Stimulated activated CD4-positive, alpha-beta T cell treated with anti-CD3 and anti-CD28 coated beads, Interleukin-4, amount 100 ng/mL, for 1 hour (primary cell): ENCODE results near the gene IMP3.

ENCODE experiments used
- DNase-seq: peaks from one replicate; pipeline ENCODE4 v3.0.0-alpha.2; 2020

Gene IMP3

DNA sequence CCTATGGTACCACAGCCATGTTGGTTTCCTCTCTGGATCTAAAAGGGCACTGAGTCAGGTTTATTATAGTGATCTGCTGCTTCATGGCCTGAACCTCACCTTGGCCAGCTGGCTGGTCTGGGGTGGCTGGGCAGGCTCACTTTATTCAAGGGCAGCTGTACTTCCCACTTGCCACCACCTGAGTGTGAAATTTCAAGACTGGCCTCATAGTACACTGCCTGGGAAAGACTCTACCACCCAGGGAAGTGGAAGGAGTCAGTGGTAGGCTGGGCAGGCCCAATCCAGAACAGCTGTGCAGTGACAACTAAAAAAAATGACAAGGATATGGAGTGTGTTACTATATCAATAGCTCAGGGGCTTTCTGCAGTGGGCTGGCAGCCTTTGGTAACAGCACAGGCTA is 23.3 kb downstream of the IMP3 start:
- no peak for DNase-seq

DNA sequence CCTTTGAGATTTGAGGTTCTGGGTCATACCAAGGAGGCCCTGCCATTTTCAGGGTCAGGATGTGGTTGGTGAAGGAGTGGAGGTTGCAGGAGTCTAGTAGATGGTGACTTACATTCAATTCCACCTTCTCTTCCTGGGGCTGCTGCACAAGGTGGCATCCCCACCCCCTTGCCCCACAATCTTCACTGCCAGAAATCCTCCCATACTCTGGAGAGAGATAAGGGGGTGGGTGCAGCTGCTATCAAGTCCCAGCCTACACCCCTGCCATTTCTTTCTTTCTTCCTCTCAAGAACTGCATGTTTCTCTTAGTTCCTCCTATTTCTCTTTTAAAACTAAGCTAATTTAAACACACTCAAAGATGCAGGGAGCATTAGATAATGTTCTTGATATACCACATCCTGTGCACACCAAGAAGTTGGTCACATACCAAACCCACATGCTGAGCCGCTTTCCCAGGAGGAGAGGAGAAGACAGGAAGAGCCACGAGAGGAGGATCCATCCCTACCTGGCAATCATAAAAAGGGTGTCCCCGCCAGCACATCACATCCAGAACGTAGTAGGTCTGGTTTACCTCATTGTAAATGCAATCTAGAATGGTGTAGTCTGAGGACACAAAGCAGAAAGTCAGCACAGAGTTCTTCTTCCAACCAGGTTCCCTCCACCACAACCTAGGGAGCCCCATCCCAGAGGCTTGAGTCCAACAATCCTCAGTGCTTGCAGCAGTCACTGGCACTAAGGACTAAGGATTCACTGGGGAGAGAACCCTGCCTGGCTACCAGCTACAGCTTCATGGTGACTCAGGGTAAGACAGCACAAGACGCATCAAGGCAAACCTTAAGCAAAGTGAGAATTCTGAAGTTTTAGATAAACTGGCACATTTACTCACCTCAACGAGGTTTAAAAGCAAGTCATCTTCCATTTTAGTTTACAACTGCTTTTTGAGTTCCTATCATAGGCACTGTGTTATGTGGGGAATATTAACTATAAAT is 33.0 kb downstream of the IMP3 start:
- no peak for DNase-seq

DNA sequence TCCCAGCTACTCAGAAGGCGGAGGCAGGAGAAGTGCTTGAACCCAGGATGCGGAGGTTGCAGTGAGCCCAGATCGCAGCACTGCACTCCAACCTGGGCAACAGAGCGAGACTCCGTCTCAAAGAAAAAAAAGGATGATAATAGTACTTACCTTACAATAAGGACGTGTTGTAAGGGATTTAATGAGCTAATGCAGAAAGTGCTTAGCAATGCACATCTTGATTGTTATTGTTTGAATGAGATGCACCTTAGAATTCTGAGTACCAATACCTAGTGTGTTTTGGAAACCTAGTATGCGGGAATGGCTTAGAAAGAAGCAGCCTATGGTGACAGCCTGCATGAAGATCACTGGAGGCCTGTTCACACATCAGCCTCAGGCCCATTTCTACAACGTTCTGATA is 34.0 kb downstream of the IMP3 start:
- no peak for DNase-seq

DNA sequence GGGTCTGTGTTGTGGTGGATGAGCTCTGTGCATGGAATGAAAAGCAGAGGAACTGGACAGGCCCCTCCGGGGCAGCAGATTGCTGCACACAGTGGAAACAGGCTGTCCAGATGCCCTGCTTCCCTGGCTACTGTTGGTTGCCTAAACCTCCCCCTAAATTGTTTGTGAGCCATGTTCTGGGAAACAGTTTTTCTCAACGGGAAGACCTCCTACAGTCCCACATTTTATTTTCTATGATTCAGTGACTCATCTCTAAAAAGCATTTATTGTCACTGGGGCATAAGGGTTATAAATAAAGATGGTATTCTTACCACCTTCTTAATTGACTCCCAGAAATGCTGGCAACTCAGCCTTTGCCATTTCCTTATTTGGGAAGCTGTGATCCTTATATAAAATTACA is 40.6 kb downstream of the IMP3 start:
- DNase-seq = no peak

DNA sequence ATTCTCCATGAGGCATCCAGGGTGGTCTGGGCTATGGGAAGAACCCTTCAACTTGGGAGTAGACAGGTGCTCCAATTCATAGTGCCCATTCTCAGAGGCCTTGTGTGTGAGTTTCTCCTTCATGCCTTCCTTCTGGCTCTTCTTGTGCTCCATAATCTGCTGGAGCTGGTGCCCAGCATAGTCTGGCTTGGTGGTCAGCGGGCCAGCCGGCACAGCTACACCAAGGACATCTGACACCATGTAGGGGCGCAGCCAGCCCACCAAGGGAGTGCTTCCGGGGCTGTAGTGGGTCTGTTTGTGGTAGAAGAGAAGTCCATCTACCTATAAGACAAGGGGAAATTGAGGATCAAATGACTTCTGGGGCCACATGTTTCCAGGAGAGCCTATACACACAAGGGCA is 41.7 kb downstream of the IMP3 start:
- no peak for DNase-seq

DNA sequence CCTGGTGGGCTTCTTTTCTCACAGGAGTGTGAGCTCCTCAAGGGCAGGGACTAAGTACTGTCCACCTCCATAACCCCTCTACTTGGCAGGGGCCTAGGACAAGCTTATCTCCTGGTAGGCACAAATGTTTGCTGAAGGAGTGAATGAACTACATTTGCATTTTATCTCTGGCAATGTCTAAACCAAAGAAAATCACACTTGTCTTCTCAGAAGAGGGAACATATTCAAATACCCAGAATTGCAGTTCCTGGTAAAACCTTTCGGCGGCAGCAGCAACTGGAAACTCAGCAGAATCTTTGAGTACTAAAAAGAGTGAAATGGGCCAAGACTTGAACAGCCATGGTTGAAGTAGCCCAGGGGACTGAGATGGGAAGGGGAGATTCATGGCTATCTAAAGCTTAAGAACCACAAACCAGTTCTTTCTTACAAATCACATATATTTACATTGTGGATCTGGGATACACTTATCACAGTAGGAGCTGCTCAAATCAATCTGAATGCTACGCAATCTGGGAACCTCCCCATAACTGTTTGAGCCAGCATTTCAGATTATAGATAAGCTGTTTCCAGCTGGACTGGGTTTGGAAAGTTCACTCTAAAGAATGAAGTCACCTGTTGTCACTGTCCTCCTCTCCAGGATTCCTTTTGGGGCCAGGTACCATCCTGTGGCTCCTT is 42.2 kb downstream of the IMP3 start:
- no peak for DNase-seq

DNA sequence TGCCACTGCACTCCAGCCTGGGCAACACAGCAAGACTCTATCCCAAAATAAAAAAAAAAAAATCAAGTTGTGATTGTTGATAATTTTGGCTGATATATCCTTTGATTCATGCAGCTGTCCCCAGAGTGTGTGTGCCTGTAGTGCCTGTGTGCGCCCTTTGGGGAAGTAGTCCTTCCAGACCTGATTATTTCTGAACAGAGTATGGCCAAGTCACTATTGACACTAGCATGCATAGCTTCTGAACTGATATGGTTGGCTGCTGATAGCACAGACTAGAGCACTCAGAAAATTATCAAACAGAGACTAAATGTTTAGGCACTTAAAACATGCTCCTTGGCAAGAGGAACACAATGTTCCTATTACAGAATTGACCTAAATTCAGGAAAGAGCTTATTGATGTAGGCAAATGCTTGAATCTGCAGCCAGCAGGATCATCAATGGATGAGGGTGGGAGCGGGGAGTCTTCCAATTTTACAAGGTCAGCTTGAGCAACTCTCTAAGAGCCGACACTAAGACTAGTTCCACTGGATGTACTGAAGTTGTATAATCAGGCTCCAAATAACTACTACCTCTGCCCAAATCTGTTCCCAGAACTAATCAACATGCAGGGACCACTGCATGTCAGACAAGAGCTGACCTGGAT is 43.2 kb downstream of the IMP3 start:
- DNase-seq = no peak

DNA sequence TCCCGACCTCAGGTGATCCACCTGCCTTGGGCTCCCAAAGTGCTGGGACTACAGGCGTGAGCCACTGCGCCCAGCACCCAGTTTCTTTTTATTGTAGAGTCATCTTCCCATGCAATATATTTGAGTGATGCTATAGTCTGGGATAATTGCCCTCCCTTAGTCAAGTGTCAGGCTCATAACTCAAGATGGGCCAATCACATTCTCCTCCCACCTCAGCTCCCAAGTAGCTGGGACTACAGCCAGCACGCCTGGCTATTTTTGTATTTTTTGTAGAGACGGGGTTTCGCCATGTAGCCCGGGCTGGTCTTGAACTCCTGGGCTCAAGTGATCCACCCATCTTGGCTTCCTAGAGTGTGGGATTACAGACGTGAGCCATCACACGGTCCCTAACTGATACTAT is 45.7 kb downstream of the IMP3 start:
- DNase-seq = no peak

DNA sequence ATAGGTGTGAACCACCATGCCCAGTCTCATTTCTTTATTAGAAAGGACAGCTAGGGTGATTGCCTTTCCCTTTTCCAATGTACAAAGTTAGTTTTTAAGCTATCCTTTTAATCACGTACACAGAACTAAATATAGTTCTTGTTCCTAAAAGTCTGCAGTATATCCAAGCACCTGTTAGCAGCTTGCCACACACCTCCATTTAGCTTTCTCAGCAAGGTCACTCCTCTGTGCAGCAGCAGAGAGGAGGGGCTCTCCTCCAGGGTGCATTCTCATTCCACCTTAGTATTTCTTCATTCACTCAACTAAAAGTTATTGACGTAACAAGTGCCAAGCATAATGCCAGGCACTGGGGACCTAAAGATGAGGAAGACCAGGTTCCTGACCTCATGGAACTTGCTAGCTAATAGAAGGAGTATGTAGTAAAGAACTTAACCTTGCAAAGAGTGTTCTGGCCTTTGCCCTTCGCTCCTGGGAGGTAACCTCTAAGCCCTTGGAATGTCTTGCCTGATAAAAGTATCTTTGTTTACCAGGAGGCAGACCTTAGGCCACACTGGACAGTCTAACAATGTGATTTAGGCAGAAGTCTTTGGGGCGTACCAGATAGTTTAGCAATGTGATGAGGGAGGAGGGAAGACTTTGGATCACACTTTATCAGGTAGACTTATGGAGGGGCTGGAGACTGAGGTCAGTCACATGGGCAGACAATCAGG is 48.2 kb downstream of the IMP3 start:
- no peak for DNase-seq

DNA sequence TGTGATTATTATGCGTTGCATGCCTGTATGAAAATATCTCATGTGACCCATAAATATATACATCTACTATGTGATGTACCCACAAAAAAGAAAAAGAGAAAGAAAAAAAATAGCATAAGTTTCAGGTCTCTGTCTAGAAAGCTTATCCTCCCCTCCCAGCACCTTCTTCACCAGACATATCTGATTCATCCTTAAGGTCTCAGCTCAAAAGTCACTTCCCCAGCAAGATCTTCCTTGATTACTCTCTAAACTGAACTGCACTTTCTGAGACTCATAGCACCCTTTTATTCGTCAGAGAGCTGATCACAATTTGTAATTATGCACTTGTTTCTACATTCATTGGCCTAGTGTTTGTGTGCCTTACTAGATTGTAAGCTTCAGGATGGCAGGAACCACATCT is 49.8 kb downstream of the IMP3 start:
- no peak for DNase-seq
